Esophagus squamous epithelium (tissue), 5 donors: ENCODE results near the gene UACA. TPM values are rescaled to one million over a fixed set of nuclear protein-coding genes. Genes with fewer than 3 reads are reported as not detected.

Source experiments
- DNase-seq: peaks from one replicate; lab custom pipeline; 2025; lab: John Stamatoyannopoulos, UW
- H3K27ac ChIP-seq, 4 donors: fragments of 200-600 bp; sonication (generic); one replicate each; pipeline ENCODE4 v1.5.1; 2016 to 2019; ENCODE audit warnings: mild to moderate bottlenecking in 1 of 4
- H3K27me3 ChIP-seq, 4 donors: fragments of 200-600 bp; sonication (generic); 1 replicate in 3 of 4; 2 replicates in 1 of 4; pipeline versions ENCODE4 v1.5.1 to v1.6.0; 2017 to 2021; ENCODE audit warnings: antibody characterized with exemption in 1 of 4
- H3K36me3 ChIP-seq, 3 donors: fragments of 200-600 bp; sonication (generic); one replicate each; pipeline ENCODE4 v1.5.1; 2016 to 2019
- H3K4me1 ChIP-seq, 3 donors: fragments of 200-600 bp; sonication (generic); one replicate each; pipeline ENCODE4 v1.5.1; 2017 to 2019
- H3K4me3 ChIP-seq, 4 donors: fragments of 200-600 bp; sonication (generic); 1 replicate in 3 of 4; 2 replicates in 1 of 4; pipeline ENCODE4 v1.5.1; 2016 to 2019; ENCODE audit warnings: mild to moderate bottlenecking in 2 of 4, moderate library complexity in 1 of 4
- H3K9me3 ChIP-seq, 3 donors: fragments of 200-600 bp; sonication (generic); one replicate each; pipeline ENCODE4 v1.5.1; 2016 to 2019
- CTCF ChIP-seq, 6 experiments: fragments of 450-650 bp in 4 of 6; fragments of 200-600 bp in 2 of 6; sonication (generic) in 2 of 6; IDR thresholded peaks; one replicate each; pipeline ENCODE4 v1.5.1; 2016 to 2019; ENCODE audit warnings: antibody characterized with exemption in 6 of 6, mild to moderate bottlenecking in 4 of 6, moderate library complexity in 4 of 6
- POLR2A ChIP-seq, 4 donors: fragments of 450-650 bp; IDR thresholded peaks; one replicate each; pipeline ENCODE4 v1.6.1; 2017; ENCODE audit warnings: antibody characterized with exemption in 4 of 4, mild to moderate bottlenecking in 4 of 4, moderate library complexity in 3 of 4
- WGBS, 2 donors: methylation state at CpG; one replicate each; pipeline ENCODE4 v1.1.5; 2018; 5-methylcytosine and 5-hydroxymethylcytosine counted together
- intact Hi-C: fragments of 100-400 bp; cut with DNase I; formaldehyde crosslinking; loops from one replicate; pipeline ENCODE4 v1.15.0; 2022
- total RNA-seq, 4 donors: library from RNA; depleted of rRNA; stranded (reverse); fragments of >200 nt; gene quantifications; one replicate each; pipeline ENCODE4 v1.1.0, GENCODE V29; 2016
- donor health status: DM: yes; HTN: yes; CAD: no.

UACA gene
- total RNA-seq, 4 donors from 2014 or later: 18.3 to 55.3 (median 29.8) TPM

- H3K27ac ChIP-seq: peak overlapping the region; percentile 20 to 80 (median 66)
- intact Hi-C loops: no loop called here
- TF ChIP-seq CTCF (IDR thresholded peaks at IDR 0.05): no peak
- peak in 1 of 4 donors; percentile 18 for TF ChIP-seq POLR2A (IDR thresholded peaks at IDR 0.05)
- WGBS, 2 donors: 64 to 70% methylated on average over 8 to 9 of the region's 9 CpGs
- peak overlapping the region in 3 of 4 donors; percentile 13 to 54 (median 20) for H3K4me3 ChIP-seq
- no peaks in the 10 kb centered on the region for H3K27me3 ChIP-seq
- peaks cover 0 to 48% (median 11%) of the 10 kb centered on the region in 3 donors for H3K4me1 ChIP-seq
- H3K36me3 ChIP-seq: no peaks in the 10 kb centered on the region
- DNase-seq: no peak
- H3K9me3 ChIP-seq: no peaks in the 10 kb centered on the region
Observed at GRCh38 chr15:70701891-70702568, 61.3 kb downstream of the UACA start.

DNA sequence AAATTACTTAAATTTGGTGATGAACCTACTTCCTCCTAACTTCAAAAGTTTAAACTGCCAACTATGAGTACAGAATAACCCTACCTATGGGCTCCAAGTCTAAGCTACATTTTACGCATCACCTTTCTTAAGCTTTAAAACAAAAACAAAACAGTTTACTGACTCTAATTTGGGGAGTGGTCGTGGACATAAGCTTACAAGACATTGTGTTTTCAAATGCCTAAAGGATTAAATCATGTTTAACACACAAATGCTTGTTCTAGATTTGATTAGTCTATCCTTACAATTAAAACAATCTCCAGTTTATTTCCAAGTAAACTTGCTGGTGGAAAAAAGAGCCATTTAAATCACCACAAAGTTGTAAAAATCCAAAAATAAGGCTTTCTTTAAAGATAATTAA, 62.2 kb downstream of the UACA start:
- Histone ChIP-seq H3K9me3 (no peaks in the 10 kb centered on the region), H3K27me3 (no peaks in the 10 kb centered on the region), H3K36me3 (peaks cover 0 to 7% (median 0%) of the 10 kb centered on the region in 3 donors), H3K4me1 (peaks cover 0 to 49% (median 11%) of the 10 kb centered on the region in 3 donors), H3K4me3 (peak overlapping the region in 3 of 4 donors; percentile 0 to 54 (median 13)), H3K27ac (peak overlapping the region in 3 of 4 donors; percentile 62 to 80 (median 70))
- intact Hi-C loops: no loop called here
- no peak for DNase-seq
- no peak for TF ChIP-seq POLR2A (IDR thresholded peaks at IDR 0.05)
- WGBS, 2 donors: 43 to 54% methylated on average over 2 of the region's 2 CpGs

GRCh38 chr15:70699890-70700289, 63.5 kb downstream of the UACA start:
- TF ChIP-seq POLR2A (IDR thresholded peaks at IDR 0.05) (no peak), CTCF (IDR thresholded peaks at IDR 0.05) (no peak)
- Histone ChIP-seq H3K4me3 (peak overlapping the region in 1 of 4 donors; percentile 22), H3K9me3 (no peaks in the 10 kb centered on the region), H3K4me1 (peaks cover 0 to 49% (median 11%) of the 10 kb centered on the region in 3 donors), H3K27me3 (no peaks in the 10 kb centered on the region), H3K27ac (peak overlapping the region in 3 of 4 donors; percentile 43 to 70 (median 62)), H3K36me3 (peaks cover 0 to 7% (median 0%) of the 10 kb centered on the region in 3 donors)
- intact Hi-C loops: no loop called here
- no peak for DNase-seq

- Histone ChIP-seq H3K36me3 (peaks cover 0 to 7% (median 0%) of the 10 kb centered on the region in 3 donors), H3K27me3 (no peaks in the 10 kb centered on the region), H3K4me1 (peaks cover 0 to 46% (median 11%) of the 10 kb centered on the region in 3 donors), H3K9me3 (no peaks in the 10 kb centered on the region), H3K4me3 (no peak overlapping the region), H3K27ac (peak overlapping the region in 3 of 4 donors; percentile 31 to 70 (median 62))
- TF ChIP-seq CTCF (IDR thresholded peaks at IDR 0.05) (no peak), POLR2A (IDR thresholded peaks at IDR 0.05) (no peak)
- intact Hi-C loops: no loop called here
- DNase-seq: no peak
- WGBS, 2 donors: 58 to 67% methylated on average over 3 of the region's 3 CpGs
Observed at GRCh38 chr15:70698836-70699390, 64.4 kb downstream of the UACA start.

DNA sequence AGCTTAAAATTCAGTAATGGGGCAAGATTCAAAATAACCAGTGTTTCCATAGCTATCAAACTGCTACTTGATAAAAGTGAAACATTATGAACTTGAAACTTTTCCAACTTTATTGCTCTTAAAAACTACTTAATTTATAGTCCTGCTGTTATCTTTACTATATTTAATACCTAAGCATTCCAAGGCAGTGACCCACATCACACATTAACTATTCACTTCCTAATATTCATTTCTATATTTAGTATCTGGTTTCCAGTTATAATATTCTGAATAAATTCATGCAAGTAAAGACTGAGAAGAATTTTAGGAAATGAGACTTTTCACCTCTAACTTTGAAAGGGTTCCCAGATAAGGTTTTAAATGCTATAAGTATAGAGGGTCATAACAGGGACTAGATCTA, 64.9 kb downstream of the UACA start:
- intact Hi-C loops: no loop called here
- H3K4me1 ChIP-seq: peaks cover 0 to 41% (median 7%) of the 10 kb centered on the region in 3 donors
- no peak overlapping the region for H3K4me3 ChIP-seq

More for the DNA sequence above, 64.9 kb downstream of the UACA start:
- TF ChIP-seq POLR2A (IDR thresholded peaks at IDR 0.05) (no peak), CTCF (IDR thresholded peaks at IDR 0.05) (no peak)
- Histone ChIP-seq H3K9me3 (no peaks in the 10 kb centered on the region), H3K27ac (peak overlapping the region in 3 of 4 donors; percentile 31 to 70 (median 62)), H3K36me3 (peaks cover 0 to 12% (median 0%) of the 10 kb centered on the region in 3 donors), H3K27me3 (no peaks in the 10 kb centered on the region)
- DNase-seq: no peak
